ENCODE results near the gene AKAP8L.

DNA sequence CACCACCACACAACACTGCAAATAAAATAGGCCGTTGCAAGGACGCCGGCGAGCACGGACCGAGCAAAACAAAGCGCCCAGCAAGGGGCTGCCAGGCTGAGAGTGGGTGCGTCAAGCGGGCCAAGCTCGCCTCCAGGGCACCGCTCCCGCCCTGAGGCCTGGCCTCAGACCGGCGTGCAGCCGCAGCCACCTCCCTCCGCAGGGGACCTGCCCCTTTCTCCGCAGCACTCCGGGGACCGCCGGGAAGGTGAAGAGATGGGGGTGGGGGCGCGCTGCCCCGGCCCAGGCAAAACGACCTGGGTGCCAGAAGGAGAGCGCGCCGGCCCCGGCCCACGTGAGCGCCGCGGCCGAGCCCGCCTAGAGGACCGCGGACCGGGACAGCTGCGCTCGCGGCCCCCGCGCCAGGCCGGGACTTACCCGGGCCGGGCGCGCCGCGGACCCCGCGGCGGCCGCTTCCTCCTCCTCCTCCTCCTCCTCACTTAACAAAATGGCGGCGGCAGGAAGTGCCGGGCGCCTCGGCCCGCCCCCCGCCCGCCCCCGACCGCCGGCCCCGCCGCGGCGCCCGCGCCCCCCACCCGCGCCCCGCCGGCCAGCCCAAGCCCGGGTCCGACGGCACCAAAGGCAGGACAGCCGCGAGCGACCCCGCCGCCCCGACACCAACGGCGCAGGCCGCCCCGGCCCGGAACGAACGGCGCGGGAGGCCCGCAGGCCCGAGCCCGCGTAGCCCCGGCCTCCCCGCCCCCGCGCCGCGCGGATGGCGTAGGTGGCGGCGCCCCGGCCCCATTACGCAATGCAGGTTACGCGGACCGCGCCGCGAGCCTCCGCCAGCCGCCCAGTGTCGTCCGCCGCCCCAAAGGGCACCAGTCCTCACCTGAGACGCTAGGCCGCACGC, 87.1 kb downstream of the AKAP8L start:
- peak in 1 of 2 donors; percentile 20 for TF ChIP-seq POLR2A (IDR thresholded peaks at IDR 0.05)
- TF ChIP-seq CTCF (IDR thresholded peaks at IDR 0.05) = peak in 1 of 6 experiments; percentile 3
